Measurements from ENCODE around the gene CABLES1.

Gene CABLES1

DNA sequence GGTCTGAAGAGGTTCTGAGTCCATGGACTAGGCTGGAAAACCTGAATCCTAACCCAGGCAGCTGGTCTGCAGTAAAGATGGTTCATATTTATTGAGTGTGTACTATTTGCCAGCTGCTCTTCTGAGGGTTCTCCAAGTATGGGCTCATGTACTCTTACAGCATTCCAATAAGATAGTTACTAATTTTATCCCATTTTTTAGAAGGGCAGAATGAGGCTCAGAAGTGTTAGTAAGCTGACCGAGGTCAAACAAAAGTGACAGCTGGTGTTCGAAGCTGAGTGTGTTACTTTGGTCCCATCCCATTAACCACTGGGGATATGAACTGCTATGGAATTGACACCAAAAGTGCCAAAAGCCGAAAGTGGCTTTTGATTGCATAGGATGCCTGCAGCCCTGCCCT is 76.9 kb downstream of the CABLES1 start:
- peaks cover 3% of the 10 kb centered on the region for H3K36me3 Mint-ChIP-seq (ENCODE audit: low read depth)
- no peak overlapping the region for H3K4me3 Mint-ChIP-seq
- no peak overlapping the region for H3K27ac Mint-ChIP-seq
- H3K4me1 Mint-ChIP-seq (ENCODE audit: low read depth), result peaks cover 3% of the 10 kb centered on the region
- H3K27me3 Mint-ChIP-seq (ENCODE audit: low read depth), result no peaks in the 10 kb centered on the region
- H3K9me3 Mint-ChIP-seq, result peaks cover 5% of the 10 kb centered on the region

DNA sequence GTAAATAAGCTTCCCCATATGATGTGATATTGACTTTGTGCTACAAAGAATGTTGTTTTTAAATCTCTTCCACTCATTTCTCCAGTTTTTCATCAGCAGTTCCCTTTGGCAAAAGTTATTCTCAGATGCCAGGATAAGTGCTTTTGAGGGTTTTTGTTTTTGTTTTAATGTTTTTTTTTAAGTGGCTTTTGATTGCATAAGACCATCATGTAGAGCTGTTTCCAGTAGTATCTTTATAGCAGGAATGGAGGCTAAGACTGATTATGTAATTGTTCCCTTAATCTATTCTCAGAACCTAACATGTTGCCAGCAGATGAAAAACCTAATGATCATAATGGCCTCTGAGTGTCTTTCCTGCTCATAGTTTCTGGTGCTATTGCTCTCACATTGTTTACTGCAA is 77.9 kb downstream of the CABLES1 start:
- Mint-ChIP-seq H3K27ac (no peak overlapping the region), H3K4me1 (ENCODE audit: low read depth) (peaks cover 3% of the 10 kb centered on the region), H3K9me3 (peaks cover 5% of the 10 kb centered on the region), H3K27me3 (ENCODE audit: low read depth) (no peaks in the 10 kb centered on the region), H3K4me3 (no peak overlapping the region), H3K36me3 (ENCODE audit: low read depth) (peaks cover 3% of the 10 kb centered on the region)

DNA sequence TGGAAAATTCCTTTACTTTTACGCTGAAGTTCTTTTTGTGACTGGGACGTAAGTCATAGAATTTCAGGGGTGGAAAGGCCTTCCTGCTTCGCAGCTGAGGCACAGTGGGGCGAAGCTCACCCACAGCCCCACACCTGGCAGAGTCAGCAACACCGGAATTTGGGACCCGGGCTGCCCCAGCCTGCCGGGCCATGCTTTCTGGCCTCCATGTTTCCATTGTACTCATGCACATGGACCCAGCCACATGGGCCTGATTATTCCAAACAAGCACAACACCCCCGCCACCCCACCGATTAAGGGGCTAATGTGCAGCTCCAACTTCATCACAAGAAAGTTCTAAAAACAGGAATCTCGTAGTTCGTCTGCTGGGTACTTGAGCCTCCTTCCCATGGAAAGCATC is 82.5 kb downstream of the CABLES1 start:
- no peaks in the 10 kb centered on the region for H3K36me3 Mint-ChIP-seq (ENCODE audit: low read depth)
- H3K9me3 Mint-ChIP-seq, result no peaks in the 10 kb centered on the region
- H3K4me1 Mint-ChIP-seq (ENCODE audit: low read depth), result no peaks in the 10 kb centered on the region
- H3K27ac Mint-ChIP-seq, result no peak overlapping the region
- H3K27me3 Mint-ChIP-seq (ENCODE audit: low read depth), result peaks cover 3% of the 10 kb centered on the region
- H3K4me3 Mint-ChIP-seq, result no peak overlapping the region

DNA sequence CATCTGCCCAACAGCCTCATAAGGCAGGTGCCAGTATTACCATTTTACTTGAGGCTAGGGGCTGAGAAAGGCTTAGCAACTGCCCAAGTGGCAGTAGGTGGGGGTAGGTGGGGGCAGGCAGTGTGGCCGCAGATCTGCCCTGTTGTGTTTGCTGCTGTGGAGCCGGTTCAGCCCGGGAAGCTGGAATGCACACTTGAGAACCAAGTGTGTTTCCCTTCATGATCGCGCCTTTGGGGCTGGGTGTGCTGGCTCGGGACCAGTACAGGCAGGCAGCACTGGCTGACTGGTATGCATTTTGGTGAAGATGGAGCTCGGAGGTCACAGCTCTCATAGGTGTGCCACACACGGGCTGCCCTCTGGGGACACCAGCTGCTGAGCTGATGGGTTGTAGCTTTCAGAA is 85.1 kb downstream of the CABLES1 start:
- Mint-ChIP-seq H3K27me3 (ENCODE audit: low read depth) (peaks cover 3% of the 10 kb centered on the region), H3K4me1 (ENCODE audit: low read depth) (peaks cover 6% of the 10 kb centered on the region), H3K36me3 (ENCODE audit: low read depth) (no peaks in the 10 kb centered on the region), H3K27ac (no peak overlapping the region), H3K9me3 (no peaks in the 10 kb centered on the region), H3K4me3 (no peak overlapping the region)

DNA sequence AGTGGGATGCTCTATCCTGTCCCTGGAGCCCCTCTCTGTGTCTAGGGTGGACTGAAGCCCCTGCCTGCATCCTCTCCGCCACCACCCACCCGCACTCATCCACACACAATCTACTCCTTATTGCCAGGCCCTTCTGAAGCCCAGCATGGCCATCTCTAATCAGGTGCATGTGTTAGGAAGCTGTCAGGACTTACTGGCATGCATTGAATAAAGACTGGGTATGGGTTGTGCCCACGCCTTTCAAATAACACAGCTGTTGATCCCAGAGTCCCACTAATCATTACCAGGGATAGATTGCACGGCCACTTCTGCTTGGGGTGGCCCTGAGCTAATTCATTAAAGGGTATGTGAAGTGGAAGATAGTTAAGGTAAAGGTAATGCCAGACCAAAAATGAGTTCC is 88.4 kb downstream of the CABLES1 start:
- Mint-ChIP-seq H3K27ac (no peak overlapping the region), H3K4me3 (no peak overlapping the region), H3K36me3 (ENCODE audit: low read depth) (peaks cover 2% of the 10 kb centered on the region)

DNA sequence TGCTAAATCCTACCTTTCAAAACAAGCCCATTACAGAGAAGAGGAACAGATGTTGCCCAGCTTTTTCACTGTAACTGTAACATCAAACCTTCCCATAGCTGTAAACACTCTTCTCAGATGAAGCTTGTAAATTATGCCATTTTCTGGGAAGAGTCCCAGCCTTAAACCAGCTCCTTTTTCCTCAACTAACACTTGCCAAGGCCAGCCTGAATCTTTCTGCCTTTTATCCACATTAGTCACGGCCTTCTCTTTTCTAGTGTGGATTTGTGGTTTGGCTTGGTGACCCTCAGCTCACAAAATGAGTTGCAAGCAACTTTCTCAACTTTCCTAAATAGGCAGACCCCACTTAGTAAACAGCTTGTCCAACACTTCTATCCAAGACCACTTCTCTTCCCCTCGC is 90.2 kb downstream of the CABLES1 start:
- Mint-ChIP-seq H3K4me1 (ENCODE audit: low read depth) (peaks cover 35% of the 10 kb centered on the region), H3K27ac (no peak overlapping the region), H3K36me3 (ENCODE audit: low read depth) (peaks cover 4% of the 10 kb centered on the region), H3K4me3 (no peak overlapping the region), H3K9me3 (no peaks in the 10 kb centered on the region), H3K27me3 (ENCODE audit: low read depth) (no peaks in the 10 kb centered on the region)

More for the DNA sequence above, 88.4 kb downstream of the CABLES1 start:
- H3K9me3 Mint-ChIP-seq, result no peaks in the 10 kb centered on the region
- peaks cover 27% of the 10 kb centered on the region for H3K4me1 Mint-ChIP-seq (ENCODE audit: low read depth)
- peaks cover under 1% of the 10 kb centered on the region for H3K27me3 Mint-ChIP-seq (ENCODE audit: low read depth)

DNA sequence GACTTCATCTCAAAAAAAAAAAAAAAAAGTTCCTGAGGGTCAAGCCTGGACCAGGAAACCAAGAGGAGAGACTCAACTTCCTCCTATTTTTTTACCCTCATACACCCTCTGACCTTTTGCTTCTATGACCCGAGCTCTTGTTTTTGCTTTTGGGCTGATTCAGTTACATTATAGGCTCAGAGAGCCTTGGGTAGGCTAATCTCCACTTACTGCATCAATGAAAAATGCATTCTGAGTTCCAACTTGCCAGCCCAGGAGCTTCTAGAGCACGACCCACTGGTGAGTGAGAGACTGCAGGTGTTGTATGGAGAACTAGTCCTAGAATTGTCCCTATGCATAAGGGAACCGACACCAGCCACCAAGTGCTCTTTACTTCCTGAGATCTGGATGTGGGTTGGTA is 91.1 kb downstream of the CABLES1 start:
- no peak overlapping the region for H3K4me3 Mint-ChIP-seq

DNA sequence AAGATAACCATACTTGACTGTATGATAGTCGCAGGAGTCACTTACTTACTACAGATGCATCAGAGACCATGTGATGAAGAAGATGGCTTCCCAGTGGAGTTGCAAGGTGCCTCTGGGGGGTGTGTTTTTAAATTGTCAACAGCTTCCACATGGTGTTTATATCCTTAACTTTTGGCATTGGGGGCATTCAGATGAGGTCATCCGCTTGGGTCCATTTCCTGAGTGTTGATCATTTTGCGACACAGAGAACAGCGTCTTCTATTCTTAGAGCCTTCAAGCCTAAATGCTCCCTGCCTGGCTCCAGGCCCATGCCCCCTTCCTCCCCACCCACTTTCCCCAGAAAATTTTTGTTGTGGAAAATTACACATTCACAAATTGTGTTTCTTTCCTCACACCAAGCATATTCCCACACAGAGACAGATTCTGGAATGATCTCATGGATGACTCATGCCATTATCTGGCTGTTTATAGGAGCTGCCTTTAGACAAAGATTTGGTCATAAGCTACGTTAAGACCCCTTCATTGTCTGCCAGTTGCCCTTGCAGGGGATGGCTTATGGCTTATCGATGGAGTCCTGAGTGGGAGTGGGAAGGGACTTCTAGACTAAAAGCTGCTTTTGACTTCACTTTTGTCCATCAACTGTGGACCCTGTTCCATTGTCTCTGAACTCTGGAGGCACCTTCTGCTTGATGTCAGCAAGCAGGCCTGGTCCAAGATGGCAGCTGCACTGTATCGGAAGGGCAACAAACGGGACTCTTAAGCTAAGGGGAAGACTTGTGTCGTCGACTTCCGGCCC is 91.8 kb downstream of the CABLES1 start:
- no peaks in the 10 kb centered on the region for H3K27me3 Mint-ChIP-seq (ENCODE audit: low read depth)
- H3K4me3 Mint-ChIP-seq, result no peak overlapping the region
- H3K4me1 Mint-ChIP-seq (ENCODE audit: low read depth), result peaks cover 48% of the 10 kb centered on the region

More for the DNA sequence above, 91.1 kb downstream of the CABLES1 start:
- Mint-ChIP-seq H3K27ac (no peak overlapping the region), H3K27me3 (ENCODE audit: low read depth) (no peaks in the 10 kb centered on the region), H3K9me3 (peaks cover under 1% of the 10 kb centered on the region), H3K4me1 (ENCODE audit: low read depth) (peaks cover 42% of the 10 kb centered on the region), H3K36me3 (ENCODE audit: low read depth) (peaks cover 8% of the 10 kb centered on the region)

DNA sequence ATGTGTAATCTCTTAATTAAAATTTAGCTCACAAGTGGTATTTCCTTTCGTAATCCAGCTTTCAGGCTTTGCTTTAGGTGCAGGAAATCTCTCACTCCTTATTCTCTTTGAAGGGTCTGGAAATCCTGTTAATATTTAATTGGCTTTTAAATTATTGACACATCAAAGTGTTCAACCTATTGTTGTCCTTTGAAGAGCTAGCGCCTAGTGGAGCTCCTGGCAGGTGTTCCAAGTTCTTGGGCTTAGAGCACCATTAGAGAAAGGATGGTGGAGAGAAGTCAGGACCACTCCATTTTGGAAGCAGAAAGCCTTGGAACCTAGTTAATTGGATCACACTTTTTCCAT is 92.4 kb downstream of the CABLES1 start:
- H3K27ac Mint-ChIP-seq, result no peak overlapping the region
- no peaks in the 10 kb centered on the region for H3K27me3 Mint-ChIP-seq (ENCODE audit: low read depth)
- H3K9me3 Mint-ChIP-seq, result peaks cover 5% of the 10 kb centered on the region
- peaks cover 52% of the 10 kb centered on the region for H3K4me1 Mint-ChIP-seq (ENCODE audit: low read depth)
- peaks cover 8% of the 10 kb centered on the region for H3K36me3 Mint-ChIP-seq (ENCODE audit: low read depth)
- H3K4me3 Mint-ChIP-seq, result no peak overlapping the region

More for the DNA sequence above, 91.8 kb downstream of the CABLES1 start:
- H3K36me3 Mint-ChIP-seq (ENCODE audit: low read depth), result peaks cover 8% of the 10 kb centered on the region
- peaks cover 5% of the 10 kb centered on the region for H3K9me3 Mint-ChIP-seq
- no peak overlapping the region for H3K27ac Mint-ChIP-seq

DNA sequence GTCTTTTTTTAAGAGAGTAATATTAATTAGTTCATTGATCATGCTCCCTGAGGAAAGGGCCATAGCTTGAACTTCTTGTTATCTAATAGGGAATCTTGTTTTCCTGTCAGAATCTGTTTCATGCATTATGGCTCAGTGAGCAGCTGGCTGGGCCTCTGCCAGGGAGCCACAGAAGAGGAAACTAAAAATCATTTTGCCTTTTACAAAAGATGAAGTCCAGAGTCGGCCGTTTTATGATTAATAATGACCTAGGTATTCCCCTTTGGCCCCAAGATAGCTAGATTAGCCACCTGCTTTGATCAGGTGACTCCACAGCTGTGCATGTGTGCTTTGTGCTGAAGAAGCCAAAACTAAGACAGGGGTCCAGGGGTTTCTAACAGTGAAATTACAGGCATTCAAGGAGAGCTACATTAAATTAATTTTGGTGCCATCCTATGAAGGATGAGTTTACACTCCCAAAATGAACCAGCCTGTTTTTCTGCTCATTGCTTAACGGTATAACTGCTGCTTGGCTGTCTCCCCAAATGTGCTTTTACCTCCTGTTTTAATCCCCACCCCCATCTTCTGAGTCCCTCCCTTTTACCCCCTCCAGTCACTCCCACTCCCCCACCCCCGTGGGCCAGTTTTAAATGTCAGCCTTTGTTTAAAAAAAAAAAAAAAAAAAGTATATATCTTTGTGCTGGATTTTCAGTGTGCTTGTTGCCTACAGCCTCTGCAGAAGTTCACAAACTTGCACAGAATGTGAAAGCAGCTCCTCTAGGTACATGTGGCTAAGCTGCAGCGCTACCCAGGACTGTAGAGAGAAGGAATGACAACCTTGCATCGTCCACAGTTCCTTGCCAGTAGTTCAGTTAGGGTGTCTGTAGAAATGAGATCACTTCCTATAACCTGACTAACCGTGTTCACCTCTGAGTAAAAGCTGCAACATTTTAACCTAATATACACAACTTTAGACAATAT is 93.1 kb downstream of the CABLES1 start:
- H3K27ac Mint-ChIP-seq, result peak overlapping the region; percentile 98
- H3K4me1 Mint-ChIP-seq (ENCODE audit: low read depth), result peaks cover 54% of the 10 kb centered on the region
- H3K27me3 Mint-ChIP-seq (ENCODE audit: low read depth), result no peaks in the 10 kb centered on the region
- peaks cover 5% of the 10 kb centered on the region for H3K9me3 Mint-ChIP-seq
- peaks cover 10% of the 10 kb centered on the region for H3K36me3 Mint-ChIP-seq (ENCODE audit: low read depth)
- peak overlapping the region; percentile 75 for H3K4me3 Mint-ChIP-seq

DNA sequence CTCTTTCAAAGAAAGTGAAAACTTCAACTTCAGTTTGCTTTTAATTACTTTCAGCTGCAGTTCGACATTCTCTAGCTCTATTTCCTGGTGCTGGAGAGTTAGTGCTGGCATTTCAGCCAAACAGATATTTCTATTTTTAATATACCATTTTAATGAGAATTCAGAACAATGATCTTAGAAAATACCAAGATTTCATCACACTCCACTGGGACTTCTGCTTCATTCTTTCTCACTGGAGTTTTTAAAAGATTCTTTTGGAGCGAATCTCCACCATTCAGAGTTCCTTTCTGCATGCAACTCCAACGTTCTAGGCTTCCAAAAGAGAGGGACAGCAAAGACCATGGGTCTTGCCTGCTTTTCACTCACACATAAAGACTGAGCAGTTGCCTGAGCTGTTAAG is 94.2 kb downstream of the CABLES1 start:
- peaks cover 5% of the 10 kb centered on the region for H3K9me3 Mint-ChIP-seq
- no peaks in the 10 kb centered on the region for H3K27me3 Mint-ChIP-seq (ENCODE audit: low read depth)
- peaks cover 10% of the 10 kb centered on the region for H3K36me3 Mint-ChIP-seq (ENCODE audit: low read depth)
- H3K27ac Mint-ChIP-seq, result peak overlapping the region; percentile 64
- peaks cover 55% of the 10 kb centered on the region for H3K4me1 Mint-ChIP-seq (ENCODE audit: low read depth)
- H3K4me3 Mint-ChIP-seq, result no peak overlapping the region

DNA sequence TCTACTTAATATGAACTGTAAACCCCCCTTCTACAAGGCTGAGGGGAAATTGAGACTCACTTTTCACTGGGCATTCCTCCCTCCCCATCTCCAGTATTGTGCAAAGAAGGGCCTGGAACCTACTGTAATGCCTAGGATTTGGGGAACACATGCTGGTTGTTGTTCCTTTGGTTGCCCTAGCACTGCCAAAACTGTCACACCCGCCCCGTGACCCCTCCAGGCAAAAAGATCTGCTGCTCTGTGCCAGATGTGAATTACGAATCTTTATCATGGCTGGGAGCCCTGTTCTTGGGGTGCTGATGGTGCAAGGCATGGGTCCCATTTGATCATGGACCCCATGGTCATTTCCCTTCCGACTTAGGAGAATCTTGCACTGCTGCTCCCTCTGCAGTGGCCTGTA is 95.4 kb downstream of the CABLES1 start:
- Mint-ChIP-seq H3K27me3 (ENCODE audit: low read depth) (no peaks in the 10 kb centered on the region), H3K36me3 (ENCODE audit: low read depth) (peaks cover 10% of the 10 kb centered on the region), H3K4me1 (ENCODE audit: low read depth) (peaks cover 49% of the 10 kb centered on the region), H3K4me3 (no peak overlapping the region), H3K9me3 (peaks cover 5% of the 10 kb centered on the region), H3K27ac (peak overlapping the region; percentile 62)

DNA sequence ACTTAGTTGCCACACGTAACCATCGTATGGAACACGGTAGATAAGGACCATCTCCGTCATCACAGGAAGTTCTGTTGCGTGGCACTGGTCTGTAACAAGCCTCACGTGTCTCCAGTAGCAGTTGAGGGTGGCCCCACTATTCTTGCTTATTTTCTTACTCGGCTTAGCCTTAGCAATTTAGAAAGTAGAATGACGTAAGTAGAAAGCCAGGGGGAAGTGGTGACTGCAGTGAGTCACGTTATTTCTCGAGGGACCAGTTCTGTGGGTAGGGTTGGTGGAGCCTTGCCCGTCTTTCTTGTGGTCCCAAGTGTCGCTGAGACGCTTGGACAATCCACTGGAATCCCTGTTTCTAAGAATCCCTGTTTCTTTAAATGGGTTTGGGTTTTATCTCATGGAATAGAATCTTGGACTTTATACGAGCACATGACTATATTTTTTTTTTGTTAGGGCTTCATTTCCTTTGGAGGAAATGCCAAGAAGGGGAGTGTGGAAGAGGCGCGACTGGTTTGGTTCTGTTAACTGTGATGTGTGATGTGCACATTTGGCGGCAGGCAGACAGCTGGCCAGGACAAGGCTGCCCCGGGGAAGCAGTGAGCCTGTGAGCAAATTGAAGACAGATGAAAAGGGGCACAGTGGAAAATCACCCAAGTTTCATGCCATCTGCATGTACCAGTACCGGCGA is 96.2 kb downstream of the CABLES1 start:
- peak overlapping the region; percentile 84 for H3K27ac Mint-ChIP-seq
- peak overlapping the region; percentile 56 for H3K4me3 Mint-ChIP-seq
- no peaks in the 10 kb centered on the region for H3K27me3 Mint-ChIP-seq (ENCODE audit: low read depth)
- peaks cover 8% of the 10 kb centered on the region for H3K36me3 Mint-ChIP-seq (ENCODE audit: low read depth)
- H3K9me3 Mint-ChIP-seq, result peaks cover 5% of the 10 kb centered on the region
- peaks cover 45% of the 10 kb centered on the region for H3K4me1 Mint-ChIP-seq (ENCODE audit: low read depth)

DNA sequence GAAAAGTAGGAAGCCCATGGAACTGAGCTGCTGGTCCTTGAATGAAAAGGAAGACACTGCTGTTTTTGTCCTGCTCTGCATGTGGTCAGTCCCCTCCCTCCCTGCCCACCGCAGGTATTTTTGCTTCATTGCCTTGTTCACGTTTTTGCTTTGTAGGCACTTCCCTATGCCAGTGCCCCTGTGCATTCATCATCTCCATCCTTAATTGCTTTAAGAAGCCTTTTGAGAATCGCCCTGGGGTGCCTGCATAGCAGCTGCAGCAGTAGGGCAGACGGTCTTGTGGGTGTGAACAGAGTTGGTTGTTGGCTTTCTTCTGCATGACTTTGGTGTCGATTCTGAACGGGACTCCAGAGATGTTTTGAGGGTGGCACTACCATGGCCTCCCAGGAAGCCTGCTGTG is 97.0 kb downstream of the CABLES1 start:
- Mint-ChIP-seq H3K4me1 (ENCODE audit: low read depth) (peaks cover 44% of the 10 kb centered on the region), H3K27ac (peak overlapping the region; percentile 79), H3K27me3 (ENCODE audit: low read depth) (no peaks in the 10 kb centered on the region), H3K4me3 (no peak overlapping the region), H3K9me3 (peaks cover 5% of the 10 kb centered on the region), H3K36me3 (ENCODE audit: low read depth) (peaks cover 8% of the 10 kb centered on the region)

Data from T-helper 1 cell treated with Interleukin-12 subunit alpha and Interleukin-12 subunit beta and Interleukin-4 antibody, amounts not matched to agents 30 μg/mL and 1 μg/mL, for 36 hours (primary cell).